Prostate gland (tissue), 2 donors: Measurements from ENCODE around the gene FOXR1. TPM values are rescaled to one million over a fixed set of nuclear protein-coding genes. Genes with fewer than 3 reads are reported as not detected.
A peak's percentile ranks its signal among the peaks of the same experiment; 100 is the strongest.
"Not testable (repeated sequence)": the region's sequence is repeated elsewhere in the genome, so short reads cannot be mapped to it uniquely, and the experiment has no call there.

Source experiments
- DNase-seq: peaks from one replicate; pipeline ENCODE4 v3.0.0-alpha.2; 2019; ENCODE audit warnings: low spot score
- H3K27ac ChIP-seq, 2 donors: fragments of 200-600 bp; sonication (generic); 2 replicates each; pipeline ENCODE4 v1.5.1; 2017 to 2019
- H3K27me3 ChIP-seq: fragments of 200-600 bp; sonication (generic); replicated peaks from 2 replicates; pipeline ENCODE4 v1.5.1; 2019; ENCODE audit not compliant: insufficient read depth
- H3K36me3 ChIP-seq, 2 donors: fragments of 200-600 bp; sonication (generic); 1 replicate in 1 of 2; 2 replicates in 1 of 2; pipeline versions ENCODE4 v1.5.1 to v1.8.1; 2017 to 2019
- H3K4me1 ChIP-seq: fragments of 200-600 bp; sonication (generic); replicated peaks from 2 replicates; pipeline ENCODE4 v1.5.1; 2019
- H3K4me3 ChIP-seq, 2 donors: fragments of 200-600 bp; sonication (generic); 2 replicates each; pipeline ENCODE4 v1.5.1; 2017 to 2019
- H3K9me3 ChIP-seq: fragments of 200-600 bp; sonication (generic); 2 replicates; pipeline ENCODE4 v1.5.1; 2017
- POLR2A ChIP-seq: fragments of 450-650 bp; IDR thresholded peaks from one replicate; pipeline ENCODE4 v1.6.1; 2016; ENCODE audit warnings: antibody characterized with exemption, mild to moderate bottlenecking
- POLR2AphosphoS5 ChIP-seq: sonication (generic); formaldehyde crosslinking; IDR thresholded peaks from one replicate; pipeline ENCODE4 v1.6.1; 2017; ENCODE audit warnings: antibody characterized with exemption
- WGBS: methylation state at CpG from one replicate; pipeline ENCODE4 v1.1.5; 2018; 5-methylcytosine and 5-hydroxymethylcytosine counted together
- intact Hi-C: fragments of 100-400 bp; cut with DNase I; formaldehyde crosslinking; loops from one replicate; pipeline ENCODE4 v1.14.2; 2022
- total RNA-seq, 2 donors: library from RNA; depleted of rRNA; stranded (reverse); fragments of >200 nt; gene quantifications; one replicate each; pipeline ENCODE4 v1.1.0, GENCODE V29; 2016
- TF ChIP-seq, protein P1 (sequence below), 4 experiments: fragments of 200-600 bp in 2 of 4; fragments of 450-650 bp in 2 of 4; sonication (generic) in 2 of 4; IDR thresholded peaks; 1 replicate in 3 of 4; 2 replicates in 1 of 4; pipeline ENCODE4 v1.5.1; 2016 to 2019; ENCODE audit warnings: antibody characterized with exemption in 4 of 4, mild to moderate bottlenecking in 2 of 4, moderate library complexity in 2 of 4

FOXR1 gene
- total RNA-seq, 2 donors from 2014 or later, result 1.8 TPM; not detected in 1

GRCh38 chr11:119012629-119013170, 41.1 kb downstream of the FOXR1 start:
- H3K36me3 ChIP-seq, result peaks cover 0 to 10% of the 10 kb centered on the region in 2 donors
- no peaks in the 10 kb centered on the region for H3K4me1 ChIP-seq

GRCh38 chr11:119014209-119014924, 42.8 kb downstream of the FOXR1 start:
- 88% methylated on average over 17 of the region's 17 CpGs for WGBS
- TF ChIP-seq POLR2AphosphoS5 (no peak), POLR2A (no peak)
- TF ChIP-seq, protein P1, sequence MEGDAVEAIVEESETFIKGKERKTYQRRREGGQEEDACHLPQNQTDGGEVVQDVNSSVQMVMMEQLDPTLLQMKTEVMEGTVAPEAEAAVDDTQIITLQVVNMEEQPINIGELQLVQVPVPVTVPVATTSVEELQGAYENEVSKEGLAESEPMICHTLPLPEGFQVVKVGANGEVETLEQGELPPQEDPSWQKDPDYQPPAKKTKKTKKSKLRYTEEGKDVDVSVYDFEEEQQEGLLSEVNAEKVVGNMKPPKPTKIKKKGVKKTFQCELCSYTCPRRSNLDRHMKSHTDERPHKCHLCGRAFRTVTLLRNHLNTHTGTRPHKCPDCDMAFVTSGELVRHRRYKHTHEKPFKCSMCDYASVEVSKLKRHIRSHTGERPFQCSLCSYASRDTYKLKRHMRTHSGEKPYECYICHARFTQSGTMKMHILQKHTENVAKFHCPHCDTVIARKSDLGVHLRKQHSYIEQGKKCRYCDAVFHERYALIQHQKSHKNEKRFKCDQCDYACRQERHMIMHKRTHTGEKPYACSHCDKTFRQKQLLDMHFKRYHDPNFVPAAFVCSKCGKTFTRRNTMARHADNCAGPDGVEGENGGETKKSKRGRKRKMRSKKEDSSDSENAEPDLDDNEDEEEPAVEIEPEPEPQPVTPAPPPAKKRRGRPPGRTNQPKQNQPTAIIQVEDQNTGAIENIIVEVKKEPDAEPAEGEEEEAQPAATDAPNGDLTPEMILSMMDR (IDR thresholded peaks at IDR 0.05), result no peak
- Histone ChIP-seq H3K9me3 (no peaks in the 10 kb centered on the region), H3K36me3 (peaks cover 0 to 10% of the 10 kb centered on the region in 2 donors), H3K4me1 (no peaks in the 10 kb centered on the region), H3K27me3 (no peaks in the 10 kb centered on the region), H3K27ac (no peak overlapping the region), H3K4me3 (no peak overlapping the region)
- intact Hi-C loops, result no loop called here
- no peak for DNase-seq

More at GRCh38 chr11:119012629-119013170, 41.1 kb downstream of the FOXR1 start:
- WGBS, result 78% methylated on average over 3 of the region's 3 CpGs
- TF ChIP-seq, protein P1 (IDR thresholded peaks at IDR 0.05), result no peak
- TF ChIP-seq POLR2AphosphoS5 (no peak), POLR2A (no peak)
- no peaks in the 10 kb centered on the region for H3K27me3 ChIP-seq
- H3K27ac ChIP-seq, result no peak overlapping the region
- H3K4me3 ChIP-seq, result no peak overlapping the region
- intact Hi-C loops, result no loop called here
- H3K9me3 ChIP-seq, result no peaks in the 10 kb centered on the region
- no peak for DNase-seq

GRCh38 chr11:119015054-119015611, 43.6 kb downstream of the FOXR1 start:
- Histone ChIP-seq H3K27me3 (no peaks in the 10 kb centered on the region), H3K4me1 (peaks cover 3% of the 10 kb centered on the region), H3K4me3 (no peak overlapping the region), H3K27ac (no peak overlapping the region), H3K9me3 (no peaks in the 10 kb centered on the region), H3K36me3 (peaks cover 0 to 10% of the 10 kb centered on the region in 2 donors)
- intact Hi-C loops, result no loop called here
- DNase-seq, result no peak
- TF ChIP-seq POLR2A, result no peak
- no peak for TF ChIP-seq POLR2AphosphoS5
- TF ChIP-seq, protein P1 (IDR thresholded peaks at IDR 0.05), result no peak
- 59% methylated on average over 8 of the region's 8 CpGs for WGBS

DNA sequence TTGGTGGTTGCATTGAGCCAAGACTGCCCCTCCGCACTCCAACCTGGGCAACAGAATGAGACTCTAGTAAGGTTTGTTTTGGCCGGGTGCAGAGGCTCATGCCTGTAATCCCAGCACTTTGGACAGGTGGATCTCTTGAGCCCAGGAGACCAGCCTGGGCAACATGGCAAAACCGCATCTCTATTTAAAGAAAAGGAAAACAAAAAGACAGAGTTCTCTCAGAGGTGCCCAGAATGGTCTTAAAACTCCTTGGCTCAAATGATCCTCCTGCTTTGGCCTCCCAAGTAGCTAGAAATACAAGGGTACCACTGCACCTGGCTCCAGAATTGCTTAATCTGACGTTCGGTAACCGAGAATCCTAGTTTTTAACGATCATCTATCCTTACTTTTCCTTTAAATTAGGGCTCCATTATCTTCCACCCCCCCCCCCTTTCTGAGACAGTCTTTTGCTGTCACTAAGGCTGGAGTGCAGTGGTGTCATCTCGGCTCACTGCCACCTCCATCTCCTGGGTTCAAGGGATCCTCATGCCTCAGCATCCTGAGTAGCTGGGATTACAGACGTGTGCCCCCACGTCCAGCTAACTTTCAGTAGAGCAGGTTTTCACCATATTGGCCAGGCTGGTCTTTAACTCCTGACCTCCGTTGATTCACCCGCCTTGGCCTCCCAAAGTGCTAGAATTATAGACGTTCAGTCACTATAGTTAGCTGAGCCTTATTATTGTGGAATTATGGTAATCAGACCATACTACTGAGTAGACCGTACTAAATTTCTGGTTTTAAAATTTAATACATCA, 44.9 kb downstream of the FOXR1 start:
- Histone ChIP-seq H3K9me3 (no peaks in the 10 kb centered on the region), H3K36me3 (peaks cover 0 to 10% of the 10 kb centered on the region in 2 donors), H3K27ac (no peak overlapping the region), H3K4me3 (peak overlapping the region; percentile 83 to 89), H3K4me1 (peaks cover 3% of the 10 kb centered on the region), H3K27me3 (no peaks in the 10 kb centered on the region)
- 70% methylated on average over 14 of the region's 14 CpGs for whole genome bisulfite sequencing
- DNase-seq, result no peak
- TF ChIP-seq, protein P1 (IDR thresholded peaks at IDR 0.05), result no peak
- TF ChIP-seq POLR2A, result no peak
- TF ChIP-seq POLR2AphosphoS5, result no peak
- intact Hi-C loops, result no loop called here

GRCh38 chr11:119017377-119017776, 45.8 kb downstream of the FOXR1 start:
- DNase-seq, intact Hi-C loops, H3K36me3 ChIP-seq, H3K9me3 ChIP-seq, H3K27me3 ChIP-seq, H3K4me1 ChIP-seq: not testable (repeated sequence)
- Histone ChIP-seq H3K4me3 (peak overlapping the region; percentile 83 to 89), H3K27ac (peak overlapping the region; percentile 93 to 94)
- 5% methylated on average over 10 of the region's 10 CpGs for WGBS
